ENCODE results near the gene SLC34A3.

DNA sequence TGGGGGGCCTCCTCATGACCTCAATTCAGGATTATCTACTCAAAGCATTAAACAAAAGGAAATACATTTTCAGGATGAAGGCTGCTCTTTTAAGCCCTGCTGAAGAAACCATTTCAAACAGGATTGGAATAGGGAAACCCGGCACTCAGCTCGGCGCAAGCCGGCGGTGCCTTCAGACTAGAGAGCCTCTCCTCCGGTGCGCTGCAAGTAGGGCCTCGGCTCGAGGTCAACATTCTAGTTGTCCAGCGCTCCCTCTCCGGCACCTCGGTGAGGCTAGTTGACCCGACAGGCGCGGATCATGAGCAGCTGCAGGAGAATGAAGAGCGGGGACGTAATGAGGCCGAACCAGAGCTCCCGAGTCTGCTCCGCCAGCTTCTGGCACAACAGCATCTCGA is 26.0 kb upstream of the SLC34A3 start:
- no peak for TF ChIP-seq EZH2 (IDR thresholded peaks at IDR 0.05; ENCODE audit: insufficient read depth, low read length)
- TF ChIP-seq, protein P1, sequence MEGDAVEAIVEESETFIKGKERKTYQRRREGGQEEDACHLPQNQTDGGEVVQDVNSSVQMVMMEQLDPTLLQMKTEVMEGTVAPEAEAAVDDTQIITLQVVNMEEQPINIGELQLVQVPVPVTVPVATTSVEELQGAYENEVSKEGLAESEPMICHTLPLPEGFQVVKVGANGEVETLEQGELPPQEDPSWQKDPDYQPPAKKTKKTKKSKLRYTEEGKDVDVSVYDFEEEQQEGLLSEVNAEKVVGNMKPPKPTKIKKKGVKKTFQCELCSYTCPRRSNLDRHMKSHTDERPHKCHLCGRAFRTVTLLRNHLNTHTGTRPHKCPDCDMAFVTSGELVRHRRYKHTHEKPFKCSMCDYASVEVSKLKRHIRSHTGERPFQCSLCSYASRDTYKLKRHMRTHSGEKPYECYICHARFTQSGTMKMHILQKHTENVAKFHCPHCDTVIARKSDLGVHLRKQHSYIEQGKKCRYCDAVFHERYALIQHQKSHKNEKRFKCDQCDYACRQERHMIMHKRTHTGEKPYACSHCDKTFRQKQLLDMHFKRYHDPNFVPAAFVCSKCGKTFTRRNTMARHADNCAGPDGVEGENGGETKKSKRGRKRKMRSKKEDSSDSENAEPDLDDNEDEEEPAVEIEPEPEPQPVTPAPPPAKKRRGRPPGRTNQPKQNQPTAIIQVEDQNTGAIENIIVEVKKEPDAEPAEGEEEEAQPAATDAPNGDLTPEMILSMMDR (IDR thresholded peaks at IDR 0.05; ENCODE audit: insufficient read depth, low read depth, low read length) = no peak
